Esophagus (tissue), 2 donors: ENCODE data around the gene PDE11A. TPM values are rescaled to one million over a fixed set of nuclear protein-coding genes. Genes with fewer than 3 reads are reported as not detected.

Source experiments
- H3K27ac ChIP-seq, 2 donors: one replicate each; pipeline ENCODE4 v1.5.1; 2013; ENCODE audit warnings: low read depth in 2 of 2, mild to moderate bottlenecking in 2 of 2, inconsistent platforms in 1 of 2, low read length in 1 of 2, moderate library complexity in 1 of 2
- H3K27me3 ChIP-seq, 2 donors: one replicate each; pipeline ENCODE4 v1.6.1; 2013; ENCODE audit warnings: low read length in 2 of 2, control low read depth in 1 of 2, mild to moderate bottlenecking in 1 of 2; ENCODE audit not compliant: insufficient read depth in 2 of 2, control insufficient read depth in 1 of 2
- H3K36me3 ChIP-seq, 2 donors: one replicate each; pipeline ENCODE4 v1.6.1; 2013; ENCODE audit warnings: low read length in 1 of 2; ENCODE audit not compliant: control insufficient read depth in 2 of 2, insufficient read depth in 2 of 2
- H3K4me1 ChIP-seq, 2 donors: one replicate each; pipeline ENCODE4 v1.6.1; 2013; ENCODE audit warnings: low read length in 1 of 2; ENCODE audit not compliant: control insufficient read depth in 2 of 2, insufficient read depth in 2 of 2
- H3K4me3 ChIP-seq, 2 donors: one replicate each; pipeline ENCODE4 v1.5.1; 2013; ENCODE audit warnings: low read length in 2 of 2, mild to moderate bottlenecking in 2 of 2, low read depth in 1 of 2, moderate library complexity in 1 of 2
- H3K9me3 ChIP-seq, 2 donors: one replicate each; pipeline ENCODE4 v1.6.1; 2013; ENCODE audit warnings: mild to moderate bottlenecking in 2 of 2, low read depth in 1 of 2, low read length in 1 of 2, moderate library complexity in 1 of 2; ENCODE audit not compliant: control insufficient read depth in 2 of 2, insufficient read depth in 1 of 2
- WGBS, 2 donors: extraction: QIAGEN DNeasy Blood & Tissue Kit; methylation state at CpG; one replicate each; pipeline ENCODE4 v1.1.7; 2013; 5-methylcytosine and 5-hydroxymethylcytosine counted together
- polyA plus RNA-seq, 2 donors: library from polyadenylated mRNA; stranded (reverse); fragments of 200-250 nt; gene quantifications; one replicate each; pipeline ENCODE4 v1.2.3, GENCODE V29; 2013
- donor health status: healthy with polysubstance abuse.
- donor health status: Bipolar disorder and iron deficiency.

Gene PDE11A
- polyA plus RNA-seq, 2 donors, result not detected

- Histone ChIP-seq H3K4me3 (no peak overlapping the region), H3K27me3 (no peaks in the 10 kb centered on the region), H3K36me3 (no peaks in the 10 kb centered on the region), H3K27ac (no peak overlapping the region), H3K9me3 (no peaks in the 10 kb centered on the region), H3K4me1 (peaks cover 0 to 4% of the 10 kb centered on the region in 2 donors)
- WGBS, 2 donors, result 37 to 38% methylated on average over 2 of the region's 2 CpGs
Measured at GRCh38 chr2:177692042-177692782, 380.4 kb downstream of the PDE11A start.

DNA sequence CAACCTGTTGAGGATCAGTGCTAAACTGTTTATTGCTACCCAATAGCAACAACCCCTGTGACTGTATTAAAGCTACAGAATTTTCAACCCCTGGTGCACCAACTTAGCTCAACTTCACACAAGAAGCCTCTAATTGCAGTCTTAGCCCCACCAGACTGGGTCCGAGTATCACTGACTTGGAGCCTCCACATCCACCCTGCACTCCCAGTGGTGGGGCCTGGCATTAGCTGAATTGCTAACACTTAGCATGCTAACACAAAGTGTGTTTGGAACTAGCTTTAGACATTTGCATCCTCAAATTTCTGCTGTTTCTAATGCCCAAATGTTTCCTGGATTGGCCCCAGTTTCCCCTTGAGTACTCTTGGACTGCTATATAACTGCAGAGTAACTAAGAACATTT is 381.4 kb downstream of the PDE11A start:
- H3K27me3 ChIP-seq, result no peaks in the 10 kb centered on the region
- H3K9me3 ChIP-seq, result no peaks in the 10 kb centered on the region
- WGBS, 2 donors, result 0% methylated on average over 1 of the region's 1 CpG
- H3K4me3 ChIP-seq, result no peak overlapping the region
- H3K4me1 ChIP-seq, result peaks cover 0 to 4% of the 10 kb centered on the region in 2 donors
- H3K27ac ChIP-seq, result no peak overlapping the region
- H3K36me3 ChIP-seq, result no peaks in the 10 kb centered on the region

- Histone ChIP-seq H3K27me3 (no peaks in the 10 kb centered on the region), H3K4me1 (peaks cover 0 to 4% of the 10 kb centered on the region in 2 donors), H3K9me3 (no peaks in the 10 kb centered on the region), H3K4me3 (no peak overlapping the region), H3K36me3 (no peaks in the 10 kb centered on the region), H3K27ac (no peak overlapping the region)
- 62 to 65% methylated on average over 4 of the region's 4 CpGs for WGBS, 2 donors
Measured at GRCh38 chr2:177689623-177690022, 383.0 kb downstream of the PDE11A start.

DNA sequence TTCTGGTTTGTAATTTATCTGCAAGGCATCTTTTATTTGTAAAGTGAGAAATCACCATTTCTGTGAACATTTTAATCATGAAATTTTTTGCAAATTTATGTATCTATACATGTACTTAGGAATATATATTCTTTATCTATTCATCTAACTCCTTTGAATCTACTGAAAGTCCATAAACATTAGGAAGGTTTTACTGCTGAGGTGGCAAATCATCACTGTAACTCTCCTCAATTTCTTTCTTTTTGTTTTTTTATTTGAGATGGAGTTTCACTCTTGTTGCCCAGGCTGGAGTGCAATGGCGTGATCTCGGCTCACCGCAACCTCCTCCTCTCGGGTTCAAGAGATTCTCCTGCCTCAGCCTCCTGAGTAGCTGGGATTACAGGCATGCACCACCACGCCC is 383.7 kb downstream of the PDE11A start:
- Histone ChIP-seq H3K4me3 (no peak overlapping the region), H3K9me3 (no peaks in the 10 kb centered on the region), H3K4me1 (peaks cover 0 to 4% of the 10 kb centered on the region in 2 donors), H3K27me3 (no peaks in the 10 kb centered on the region), H3K27ac (no peak overlapping the region), H3K36me3 (no peaks in the 10 kb centered on the region)
- 92 to 98% methylated on average over 5 of the region's 5 CpGs for WGBS, 2 donors

GRCh38 chr2:177683661-177684069 is 388.9 kb downstream of the PDE11A start:
- H3K9me3 ChIP-seq, result no peaks in the 10 kb centered on the region
- H3K36me3 ChIP-seq, result no peaks in the 10 kb centered on the region
- no peaks in the 10 kb centered on the region for H3K4me1 ChIP-seq
- WGBS, 2 donors, result 67 to 71% methylated on average over 2 of the region's 2 CpGs
- H3K27me3 ChIP-seq, result peaks cover 0 to 2% of the 10 kb centered on the region in 2 donors
- H3K27ac ChIP-seq, result no peak overlapping the region
- no peak overlapping the region for H3K4me3 ChIP-seq

DNA sequence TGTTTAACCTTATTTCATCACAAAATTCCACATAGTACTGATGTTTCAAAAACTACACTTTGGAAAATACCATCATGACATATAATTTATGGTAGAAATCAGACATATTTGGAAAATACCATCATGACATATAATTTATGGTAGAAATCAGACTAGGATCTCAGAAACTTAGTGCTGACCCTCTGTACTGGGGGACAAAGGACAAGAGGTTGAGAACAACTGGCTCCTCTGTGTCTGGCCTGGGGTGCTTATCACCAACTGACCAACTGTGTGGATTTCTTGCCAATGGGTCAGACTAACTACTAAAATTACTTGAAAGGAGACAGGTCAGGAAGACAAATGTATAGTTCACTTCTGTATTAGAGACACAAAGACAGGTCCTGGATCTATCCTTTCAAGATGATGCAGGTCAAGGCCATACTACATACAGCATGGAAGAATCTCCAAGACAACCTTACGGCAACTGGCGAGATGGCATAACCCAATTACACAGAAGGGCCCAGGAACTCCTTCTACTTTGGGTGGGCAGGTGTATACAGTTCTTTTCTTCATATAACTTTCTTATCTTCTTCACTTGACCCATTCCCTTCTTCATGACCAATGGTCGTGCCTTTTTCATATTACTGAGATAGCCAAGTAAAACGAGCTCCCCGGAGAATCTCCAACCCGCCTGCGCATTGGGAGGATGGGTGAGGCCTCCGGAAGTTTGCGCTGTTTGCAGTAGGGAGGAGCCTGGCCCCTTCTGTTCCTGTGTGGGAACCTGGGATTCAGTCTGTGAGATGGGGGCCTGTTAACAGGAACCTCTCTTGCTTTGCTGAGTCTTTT is 389.5 kb downstream of the PDE11A start:
- no peak overlapping the region for H3K27ac ChIP-seq
- H3K9me3 ChIP-seq, result no peaks in the 10 kb centered on the region
- H3K4me3 ChIP-seq, result no peak overlapping the region
- H3K4me1 ChIP-seq, result no peaks in the 10 kb centered on the region
- no peaks in the 10 kb centered on the region for H3K36me3 ChIP-seq
- peaks cover 0 to 2% of the 10 kb centered on the region in 2 donors for H3K27me3 ChIP-seq
- 81 to 84% methylated on average over 9 of the region's 9 CpGs for WGBS, 2 donors

- 87 to 93% methylated on average over 2 of the region's 2 CpGs for WGBS, 2 donors
- Histone ChIP-seq H3K27me3 (peaks cover 0 to 2% of the 10 kb centered on the region in 2 donors), H3K4me1 (no peaks in the 10 kb centered on the region)
Measured at GRCh38 chr2:177682006-177682405, 390.6 kb downstream of the PDE11A start.

DNA sequence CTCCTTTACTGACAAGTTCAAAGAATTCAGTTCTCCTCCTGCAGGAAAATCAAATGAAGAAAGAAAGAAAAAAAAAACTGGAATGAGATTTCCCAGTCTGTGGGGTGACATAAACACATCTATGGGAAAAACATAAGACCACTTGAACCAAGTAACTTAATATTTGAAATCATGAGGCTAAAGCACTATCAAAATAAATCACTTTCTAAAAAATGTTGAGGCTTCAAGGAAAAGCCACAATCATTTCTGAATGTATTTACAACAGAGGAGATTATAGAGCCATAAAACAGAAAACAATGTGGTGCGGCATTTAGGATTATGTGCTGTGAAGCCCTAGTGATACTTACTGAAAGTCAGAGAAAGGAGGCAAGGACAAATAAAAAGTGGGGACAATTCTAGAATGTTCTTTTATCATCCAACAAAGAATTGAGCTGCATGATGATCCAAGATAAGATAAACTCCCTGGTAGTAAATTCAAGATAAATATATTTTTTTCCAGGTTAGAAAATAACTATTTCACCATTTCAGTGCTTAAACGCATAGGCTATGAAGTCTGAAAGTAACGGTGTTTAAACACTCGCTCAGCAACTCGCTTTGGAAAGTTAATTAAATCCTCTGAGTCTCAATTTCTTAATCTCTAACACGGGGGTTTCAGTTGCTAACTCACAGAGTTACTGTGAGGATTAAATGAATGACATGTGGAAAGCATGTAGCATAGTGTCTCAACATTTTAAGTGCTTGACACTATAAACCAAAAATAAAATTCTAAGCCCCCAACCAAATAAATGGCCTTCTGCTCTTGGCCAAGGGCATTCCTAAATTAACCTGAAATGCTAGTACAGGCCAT is 391.5 kb downstream of the PDE11A start:
- Histone ChIP-seq H3K4me3 (no peak overlapping the region), H3K9me3 (no peaks in the 10 kb centered on the region), H3K4me1 (no peaks in the 10 kb centered on the region), H3K36me3 (no peaks in the 10 kb centered on the region), H3K27me3 (peaks cover 2% of the 10 kb centered on the region in 2 donors), H3K27ac (no peak overlapping the region)
- WGBS, 2 donors, result 87 to 88% methylated on average over 6 of the region's 6 CpGs

More at GRCh38 chr2:177682006-177682405, 390.6 kb downstream of the PDE11A start:
- Histone ChIP-seq H3K27ac (no peak overlapping the region), H3K36me3 (no peaks in the 10 kb centered on the region), H3K9me3 (no peaks in the 10 kb centered on the region), H3K4me3 (no peak overlapping the region)
